ENCODE results near the gene LCN6. TPM values are rescaled to one million over a fixed set of nuclear protein-coding genes. Genes with fewer than 3 reads are reported as not detected.

Gene LCN6
- total and polyA plus RNA-seq, 10 of the 15 experiments (the other 5 are each of a cell fraction or from before 2014, with no cell fraction given) = not detected

- TF ChIP-seq, protein P1, sequence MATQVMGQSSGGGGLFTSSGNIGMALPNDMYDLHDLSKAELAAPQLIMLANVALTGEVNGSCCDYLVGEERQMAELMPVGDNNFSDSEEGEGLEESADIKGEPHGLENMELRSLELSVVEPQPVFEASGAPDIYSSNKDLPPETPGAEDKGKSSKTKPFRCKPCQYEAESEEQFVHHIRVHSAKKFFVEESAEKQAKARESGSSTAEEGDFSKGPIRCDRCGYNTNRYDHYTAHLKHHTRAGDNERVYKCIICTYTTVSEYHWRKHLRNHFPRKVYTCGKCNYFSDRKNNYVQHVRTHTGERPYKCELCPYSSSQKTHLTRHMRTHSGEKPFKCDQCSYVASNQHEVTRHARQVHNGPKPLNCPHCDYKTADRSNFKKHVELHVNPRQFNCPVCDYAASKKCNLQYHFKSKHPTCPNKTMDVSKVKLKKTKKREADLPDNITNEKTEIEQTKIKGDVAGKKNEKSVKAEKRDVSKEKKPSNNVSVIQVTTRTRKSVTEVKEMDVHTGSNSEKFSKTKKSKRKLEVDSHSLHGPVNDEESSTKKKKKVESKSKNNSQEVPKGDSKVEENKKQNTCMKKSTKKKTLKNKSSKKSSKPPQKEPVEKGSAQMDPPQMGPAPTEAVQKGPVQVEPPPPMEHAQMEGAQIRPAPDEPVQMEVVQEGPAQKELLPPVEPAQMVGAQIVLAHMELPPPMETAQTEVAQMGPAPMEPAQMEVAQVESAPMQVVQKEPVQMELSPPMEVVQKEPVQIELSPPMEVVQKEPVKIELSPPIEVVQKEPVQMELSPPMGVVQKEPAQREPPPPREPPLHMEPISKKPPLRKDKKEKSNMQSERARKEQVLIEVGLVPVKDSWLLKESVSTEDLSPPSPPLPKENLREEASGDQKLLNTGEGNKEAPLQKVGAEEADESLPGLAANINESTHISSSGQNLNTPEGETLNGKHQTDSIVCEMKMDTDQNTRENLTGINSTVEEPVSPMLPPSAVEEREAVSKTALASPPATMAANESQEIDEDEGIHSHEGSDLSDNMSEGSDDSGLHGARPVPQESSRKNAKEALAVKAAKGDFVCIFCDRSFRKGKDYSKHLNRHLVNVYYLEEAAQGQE (IDR thresholded peaks at IDR 0.05; ENCODE audit: low read depth, low read length) = no peak
- no peak for TF ChIP-seq ZNF622 (IDR thresholded peaks at IDR 0.05)
- peak; percentile 12; the same call in 1 of the 3 replicates for TF ChIP-seq POU2F2 (IDR thresholded peaks at IDR 0.05; ENCODE audit: borderline replicate concordance, low read depth, low read length)
- TF ChIP-seq TBL1XR1 (IDR thresholded peaks at IDR 0.05; ENCODE audit: low read depth, low read length) = peak; percentile 73; the same call in 1 of the 2 replicates
- no peak for TF ChIP-seq RAD51 (IDR thresholded peaks at IDR 0.05)
- TF ChIP-seq WRNIP1 (IDR thresholded peaks at IDR 0.05; ENCODE audit: borderline replicate concordance, low read depth, low read length) = no peak
- peak; percentile 75 for TF ChIP-seq NR2F1 (conservative IDR thresholded peaks at IDR 0.05)
- TF ChIP-seq, protein P2, sequence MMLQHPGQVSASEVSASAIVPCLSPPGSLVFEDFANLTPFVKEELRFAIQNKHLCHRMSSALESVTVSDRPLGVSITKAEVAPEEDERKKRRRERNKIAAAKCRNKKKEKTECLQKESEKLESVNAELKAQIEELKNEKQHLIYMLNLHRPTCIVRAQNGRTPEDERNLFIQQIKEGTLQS (IDR thresholded peaks at IDR 0.05; ENCODE audit: borderline replicate concordance, extremely low read depth, low read depth, low read length) = no peak
- TF ChIP-seq MXI1 (IDR thresholded peaks at IDR 0.05; ENCODE audit: low read depth, low read length) = peak; percentile 71
- TF ChIP-seq ATF7 (IDR thresholded peaks at IDR 0.05; ENCODE audit: low read depth) = peak; percentile 75
- no peak for TF ChIP-seq RCOR1 (conservative IDR thresholded peaks at IDR 0.05; ENCODE audit: low read depth, low read length)
- no peak; the same call in 1 of the 2 replicates for TF ChIP-seq LARP7 (IDR thresholded peaks at IDR 0.05)
- TF ChIP-seq TCF12 (IDR thresholded peaks at IDR 0.05; ENCODE audit: low read depth, low read length) = peak; percentile 92
- no peak for TF ChIP-seq ZNF24 (IDR thresholded peaks at IDR 0.05)
- TF ChIP-seq ZBTB4 (CRISPR knock-in tag; IDR thresholded peaks at IDR 0.05) = no peak
- TF ChIP-seq E2F4 (IDR thresholded peaks at IDR 0.05; ENCODE audit: low read depth, low read length) = no peak
- peak; percentile 55 for TF ChIP-seq PKNOX1 (IDR thresholded peaks at IDR 0.05)
- TF ChIP-seq ELK1 (IDR thresholded peaks at IDR 0.05; ENCODE audit: low read depth, low read length) = no peak
- TF ChIP-seq SMAD1 (IDR thresholded peaks at IDR 0.05; ENCODE audit: low read depth, partially characterized antibody) = no peak
- TF ChIP-seq EED (IDR thresholded peaks at IDR 0.05; ENCODE audit: low read depth) = no peak; the same call in 1 of the 2 replicates
Observed at GRCh38 chr9:136700959-136701667, 47.2 kb downstream of the LCN6 start (continued).
